ENCODE results near the gene PCDHA12. TPM values are rescaled to one million over a fixed set of nuclear protein-coding genes. Genes with fewer than 3 reads are reported as not detected.

The PCDHA12 gene
- total and polyA plus RNA-seq, 10 donors = 0.06 to 0.79 (median 0.22) TPM; not detected in 5

GRCh38 chr5:140877262-140877581 lies 2.1 kb downstream of the PCDHA12 start:
- Histone ChIP-seq H3K36me3 (no peaks in the 10 kb centered on the region), H3K27ac (no peak overlapping the region), H3K4me3 (no peak overlapping the region), H3K27me3 (replicated peaks in 1 of 7) (peaks cover 0 to 91% (median 12%) of the 10 kb centered on the region in 7 donors), H3K4me1 (no peaks in the 10 kb centered on the region), H3K9me3 (peaks cover 0 to 64% (median 26%) of the 10 kb centered on the region in 8 donors)
- peak; percentile 70 for DNase-seq
- 50 to 61% (median 50%) methylated on average over 31 to 37 of the region's 37 CpGs for WGBS, 5 donors
- intact Hi-C loops (cut with DNase I; ENCODE audit: low total_unique reads) = no loop called here
- TF ChIP-seq POLR2AphosphoS5 (IDR thresholded peaks at IDR 0.05) (no peak), CTCF (IDR thresholded peaks at IDR 0.05 in 8 of 11, conservative IDR thresholded peaks at IDR 0.05 in 3 of 11) (no peak)

GRCh38 chr5:140881889-140882590 lies 6.9 kb downstream of the PCDHA12 start, which contains the start of gene PCDHA13:
Gene PCDHA13, plus strand, starts transcription at chr5:140882124. Its CDS starts 145 bp downstream, at chr5:140882269.
- no peaks in the 10 kb centered on the region for H3K4me1 ChIP-seq
- WGBS, 5 donors = 15 to 26% (median 20%) methylated on average over 25 to 35 of the region's 35 CpGs
- H3K27ac ChIP-seq = no peak within 1 kb of the TSS
- peaks cover 0 to 76% (median 34%) of the 10 kb centered on the region in 8 donors for H3K9me3 ChIP-seq
- no peaks in the 10 kb centered on the region for H3K36me3 ChIP-seq
- H3K27me3 ChIP-seq (replicated peaks in 1 of 7) = peaks cover 0 to 81% (median 5%) of the 10 kb centered on the region in 7 donors
- H3K4me3 ChIP-seq = peak within 1 kb of the TSS in 6 of 8 donors; percentile 3 to 53 (median 14)
- DNase-seq = no peak
- no peak for TF ChIP-seq POLR2A (IDR thresholded peaks at IDR 0.05)
- peak in 2 of 11 experiments; percentile 20 to 32 for TF ChIP-seq CTCF (IDR thresholded peaks at IDR 0.05 in 8 of 11, conservative IDR thresholded peaks at IDR 0.05 in 3 of 11)
- intact Hi-C loops (cut with DNase I; ENCODE audit: low total_unique reads) = no loop called here

- 16 to 27% (median 21%) methylated on average over 12 of the region's 12 CpGs for whole genome bisulfite sequencing, 5 donors
- Histone ChIP-seq H3K27ac (no peak overlapping the region), H3K4me3 (peak overlapping the region in 6 of 8 donors; percentile 3 to 53 (median 14)), H3K36me3 (no peaks in the 10 kb centered on the region), H3K4me1 (no peaks in the 10 kb centered on the region), H3K9me3 (peaks cover 0 to 71% (median 29%) of the 10 kb centered on the region in 8 donors), H3K27me3 (replicated peaks in 1 of 7) (peaks cover 0 to 80% (median 3%) of the 10 kb centered on the region in 7 donors)
- TF ChIP-seq POLR2A (IDR thresholded peaks at IDR 0.05) (no peak), POLR2AphosphoS5 (IDR thresholded peaks at IDR 0.05) (no peak)
- no peak for DNase-seq
- intact Hi-C loops (cut with DNase I; ENCODE audit: low total_unique reads) = no loop called here
Measured at GRCh38 chr5:140882591-140882899, 7.4 kb downstream of the PCDHA12 start.

GRCh38 chr5:140883373-140883772 lies 8.3 kb downstream of the PCDHA12 start:
- TF ChIP-seq POLR2A (IDR thresholded peaks at IDR 0.05) (no peak), CTCF (IDR thresholded peaks at IDR 0.05 in 8 of 11, conservative IDR thresholded peaks at IDR 0.05 in 3 of 11) (no peak), POLR2AphosphoS5 (IDR thresholded peaks at IDR 0.05) (no peak)
- Histone ChIP-seq H3K4me3 (no peak overlapping the region), H3K27ac (no peak overlapping the region), H3K27me3 (replicated peaks in 1 of 7) (peaks cover 0 to 73% (median 3%) of the 10 kb centered on the region in 7 donors), H3K9me3 (peaks cover 0 to 63% (median 27%) of the 10 kb centered on the region in 8 donors), H3K4me1 (no peaks in the 10 kb centered on the region), H3K36me3 (no peaks in the 10 kb centered on the region)
- no peak for DNase-seq
- intact Hi-C loops (cut with DNase I; ENCODE audit: low total_unique reads) = no loop called here
- 40 to 82% (median 57%) methylated on average over 4 to 41 of the region's 41 CpGs for WGBS, 5 donors

Data from spleen (tissue), 11 donors.